Parathyroid adenoma (tissue), 2 donors: ENCODE results near the gene DPF3.

Experiments used
- H2AFZ ChIP-seq: fragments of 300-600 bp; sonication (generic); one replicate; pipeline ENCODE4 v1.7.0; 2017; ENCODE audit warnings: antibody characterized with exemption, mild to moderate bottlenecking
- H3K27ac ChIP-seq: fragments of 300-600 bp; sonication (generic); one replicate; pipeline ENCODE4 v1.7.0; 2017
- H3K27me3 ChIP-seq: fragments of 300-600 bp; sonication (generic); one replicate; pipeline ENCODE4 v1.7.0; 2017; ENCODE audit warnings: low read length; ENCODE audit not compliant: control insufficient read depth, insufficient read depth
- H3K36me3 ChIP-seq: fragments of 300-600 bp; sonication (generic); one replicate; pipeline ENCODE4 v1.7.0; 2017; ENCODE audit warnings: low read length; ENCODE audit not compliant: control insufficient read depth, insufficient read depth
- H3K4me1 ChIP-seq: fragments of 300-600 bp; sonication (generic); one replicate; pipeline ENCODE4 v1.7.0; 2017; ENCODE audit warnings: control low read depth
- H3K4me2 ChIP-seq: fragments of 300-600 bp; sonication (generic); one replicate; pipeline ENCODE4 v1.7.0; 2017; ENCODE audit warnings: low read length
- H3K4me3 ChIP-seq: fragments of 300-600 bp; sonication (generic); one replicate; pipeline ENCODE4 v1.7.0; 2017; ENCODE audit warnings: low read depth, low read length
- H3K79me2 ChIP-seq: fragments of 300-600 bp; sonication (generic); one replicate; pipeline ENCODE4 v1.7.0; 2017; ENCODE audit warnings: control low read depth
- H3K9ac ChIP-seq: fragments of 300-600 bp; sonication (generic); one replicate; pipeline ENCODE4 v1.7.0; 2017; ENCODE audit warnings: mild to moderate bottlenecking
- H3K9me3 ChIP-seq: fragments of 300-600 bp; sonication (generic); one replicate; pipeline ENCODE4 v1.7.0; 2017; ENCODE audit warnings: low read length; ENCODE audit not compliant: control insufficient read depth
- TF ChIP-seq, protein P1 (sequence below): fragments of 300-600 bp; sonication (generic); IDR thresholded peaks from one replicate; pipeline ENCODE4 v1.7.0; 2017; ENCODE audit warnings: antibody characterized with exemption, mild to moderate bottlenecking
- donor health status: primary hyperparathyroidism.

Gene DPF3

DNA sequence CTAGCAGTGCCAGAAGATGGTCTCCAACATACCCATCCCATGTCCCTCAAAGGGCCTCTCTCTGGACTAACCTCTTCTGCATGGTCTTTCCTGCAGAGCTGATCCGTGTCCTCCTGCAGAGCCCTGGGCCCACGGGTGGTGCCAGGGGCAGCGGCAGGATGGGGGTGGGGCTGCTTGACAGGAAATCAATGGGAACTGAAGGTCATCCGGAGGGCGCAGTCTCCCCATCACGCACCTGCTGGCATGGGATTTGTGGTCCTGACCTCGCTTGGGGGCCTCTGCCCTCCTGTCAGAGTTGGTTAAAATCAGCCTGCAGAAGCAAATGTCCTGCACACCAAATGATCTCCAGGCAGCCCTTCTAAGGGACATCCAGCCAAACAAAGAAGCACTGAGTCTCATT lies 110.2 kb downstream of the DPF3 start:
- Histone ChIP-seq H3K27me3 (no peaks in the 10 kb centered on the region), H2AFZ (no peak overlapping the region), H3K27ac (no peak overlapping the region), H3K79me2 (no peaks in the 10 kb centered on the region), H3K4me3 (no peak overlapping the region), H3K9me3 (no peaks in the 10 kb centered on the region), H3K4me1 (peaks cover 18% of the 10 kb centered on the region), H3K9ac (no peak overlapping the region), H3K36me3 (no peaks in the 10 kb centered on the region), H3K4me2 (no peak overlapping the region)
- TF ChIP-seq, protein P1, sequence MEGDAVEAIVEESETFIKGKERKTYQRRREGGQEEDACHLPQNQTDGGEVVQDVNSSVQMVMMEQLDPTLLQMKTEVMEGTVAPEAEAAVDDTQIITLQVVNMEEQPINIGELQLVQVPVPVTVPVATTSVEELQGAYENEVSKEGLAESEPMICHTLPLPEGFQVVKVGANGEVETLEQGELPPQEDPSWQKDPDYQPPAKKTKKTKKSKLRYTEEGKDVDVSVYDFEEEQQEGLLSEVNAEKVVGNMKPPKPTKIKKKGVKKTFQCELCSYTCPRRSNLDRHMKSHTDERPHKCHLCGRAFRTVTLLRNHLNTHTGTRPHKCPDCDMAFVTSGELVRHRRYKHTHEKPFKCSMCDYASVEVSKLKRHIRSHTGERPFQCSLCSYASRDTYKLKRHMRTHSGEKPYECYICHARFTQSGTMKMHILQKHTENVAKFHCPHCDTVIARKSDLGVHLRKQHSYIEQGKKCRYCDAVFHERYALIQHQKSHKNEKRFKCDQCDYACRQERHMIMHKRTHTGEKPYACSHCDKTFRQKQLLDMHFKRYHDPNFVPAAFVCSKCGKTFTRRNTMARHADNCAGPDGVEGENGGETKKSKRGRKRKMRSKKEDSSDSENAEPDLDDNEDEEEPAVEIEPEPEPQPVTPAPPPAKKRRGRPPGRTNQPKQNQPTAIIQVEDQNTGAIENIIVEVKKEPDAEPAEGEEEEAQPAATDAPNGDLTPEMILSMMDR = no peak

DNA sequence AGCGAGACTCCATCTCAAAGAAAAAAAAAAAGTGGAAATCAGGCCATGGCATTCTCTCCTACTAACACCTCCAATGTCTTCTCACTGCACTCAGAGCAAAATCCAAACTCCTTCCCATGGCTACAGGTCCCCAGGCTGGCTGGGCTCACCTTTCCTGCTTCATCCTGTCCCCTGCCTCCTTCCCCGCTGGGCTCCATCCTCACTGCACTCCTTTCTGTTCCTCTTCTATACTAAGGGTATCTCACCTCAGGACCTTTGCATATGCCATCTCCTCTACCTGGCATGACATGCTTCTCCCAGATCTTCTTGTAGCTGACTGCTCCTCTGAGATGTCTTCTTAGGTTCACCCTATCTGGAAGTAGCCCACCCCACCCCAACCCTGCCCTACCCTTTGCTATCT lies 111.1 kb downstream of the DPF3 start:
- no peak overlapping the region for H3K4me2 ChIP-seq
- no peak overlapping the region for H3K27ac ChIP-seq
- no peaks in the 10 kb centered on the region for H3K9me3 ChIP-seq
- H3K79me2 ChIP-seq = no peaks in the 10 kb centered on the region
- no peak overlapping the region for H2AFZ ChIP-seq
- H3K4me1 ChIP-seq = peaks cover 18% of the 10 kb centered on the region
- no peak overlapping the region for H3K4me3 ChIP-seq
- TF ChIP-seq, protein P1 = no peak
- no peak overlapping the region for H3K9ac ChIP-seq
- H3K27me3 ChIP-seq = no peaks in the 10 kb centered on the region
- no peaks in the 10 kb centered on the region for H3K36me3 ChIP-seq

- H3K9ac ChIP-seq = no peak overlapping the region
- no peak overlapping the region for H3K4me2 ChIP-seq
- H3K27me3 ChIP-seq = no peaks in the 10 kb centered on the region
- no peak overlapping the region for H3K4me3 ChIP-seq
- TF ChIP-seq, protein P1 = no peak
- H3K36me3 ChIP-seq = no peaks in the 10 kb centered on the region
- H3K79me2 ChIP-seq = no peaks in the 10 kb centered on the region
- H3K27ac ChIP-seq = no peak overlapping the region
- H3K9me3 ChIP-seq = no peaks in the 10 kb centered on the region
- H2AFZ ChIP-seq = no peak overlapping the region
- H3K4me1 ChIP-seq = peaks cover 18% of the 10 kb centered on the region
Measured at GRCh38 chr14:72781561-72782508, 112.1 kb downstream of the DPF3 start.

- Histone ChIP-seq H3K4me1 (peaks cover 18% of the 10 kb centered on the region), H3K4me2 (no peak overlapping the region), H3K9me3 (no peaks in the 10 kb centered on the region), H3K79me2 (no peaks in the 10 kb centered on the region), H2AFZ (peak overlapping the region; percentile 1), H3K4me3 (no peak overlapping the region), H3K27ac (no peak overlapping the region), H3K36me3 (no peaks in the 10 kb centered on the region), H3K27me3 (no peaks in the 10 kb centered on the region), H3K9ac (no peak overlapping the region)
- TF ChIP-seq, protein P1 = no peak
Measured at GRCh38 chr14:72780751-72781150, 113.2 kb downstream of the DPF3 start.

- no peak overlapping the region for H3K27ac ChIP-seq
- H2AFZ ChIP-seq = no peak overlapping the region
- no peak overlapping the region for H3K4me3 ChIP-seq
- H3K4me2 ChIP-seq = no peak overlapping the region
- H3K9ac ChIP-seq = no peak overlapping the region
- H3K4me1 ChIP-seq = peaks cover 18% of the 10 kb centered on the region
- TF ChIP-seq, protein P1 = no peak
- no peaks in the 10 kb centered on the region for H3K79me2 ChIP-seq
- no peaks in the 10 kb centered on the region for H3K27me3 ChIP-seq
- H3K36me3 ChIP-seq = no peaks in the 10 kb centered on the region
- no peaks in the 10 kb centered on the region for H3K9me3 ChIP-seq
Measured at GRCh38 chr14:72779679-72780078, 114.2 kb downstream of the DPF3 start.
